Putamen (tissue), 1 donor: ENCODE data around the gene CBX8.

Experiments used
- DNase-seq: peaks from one replicate; pipeline ENCODE4 v3.0.0-alpha.2; 2016; ENCODE audit warnings: low spot score

Gene CBX8

DNA sequence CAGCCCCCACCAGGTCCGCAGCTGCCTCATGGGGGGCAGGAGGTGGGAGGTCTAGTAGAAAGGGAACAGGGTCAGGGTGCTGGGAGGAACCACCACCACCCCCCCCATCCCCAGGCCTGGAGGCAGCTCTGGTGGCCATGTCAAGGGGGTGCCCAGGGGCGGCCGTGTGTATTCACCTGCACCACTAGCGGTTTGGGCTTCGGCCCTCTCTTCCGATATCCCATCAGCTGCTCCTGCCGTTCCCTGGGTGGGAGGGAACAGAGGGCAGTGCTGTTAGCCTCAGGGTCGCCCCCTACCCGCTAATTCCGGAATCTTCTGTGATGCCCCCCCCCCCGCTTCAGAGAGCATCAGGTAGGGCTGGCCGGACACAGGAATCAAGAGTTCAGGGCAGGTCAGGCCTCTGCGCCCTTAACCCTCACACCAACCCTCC lies 38.6 kb upstream of the CBX8 start:
- DNase-seq = no peak

DNA sequence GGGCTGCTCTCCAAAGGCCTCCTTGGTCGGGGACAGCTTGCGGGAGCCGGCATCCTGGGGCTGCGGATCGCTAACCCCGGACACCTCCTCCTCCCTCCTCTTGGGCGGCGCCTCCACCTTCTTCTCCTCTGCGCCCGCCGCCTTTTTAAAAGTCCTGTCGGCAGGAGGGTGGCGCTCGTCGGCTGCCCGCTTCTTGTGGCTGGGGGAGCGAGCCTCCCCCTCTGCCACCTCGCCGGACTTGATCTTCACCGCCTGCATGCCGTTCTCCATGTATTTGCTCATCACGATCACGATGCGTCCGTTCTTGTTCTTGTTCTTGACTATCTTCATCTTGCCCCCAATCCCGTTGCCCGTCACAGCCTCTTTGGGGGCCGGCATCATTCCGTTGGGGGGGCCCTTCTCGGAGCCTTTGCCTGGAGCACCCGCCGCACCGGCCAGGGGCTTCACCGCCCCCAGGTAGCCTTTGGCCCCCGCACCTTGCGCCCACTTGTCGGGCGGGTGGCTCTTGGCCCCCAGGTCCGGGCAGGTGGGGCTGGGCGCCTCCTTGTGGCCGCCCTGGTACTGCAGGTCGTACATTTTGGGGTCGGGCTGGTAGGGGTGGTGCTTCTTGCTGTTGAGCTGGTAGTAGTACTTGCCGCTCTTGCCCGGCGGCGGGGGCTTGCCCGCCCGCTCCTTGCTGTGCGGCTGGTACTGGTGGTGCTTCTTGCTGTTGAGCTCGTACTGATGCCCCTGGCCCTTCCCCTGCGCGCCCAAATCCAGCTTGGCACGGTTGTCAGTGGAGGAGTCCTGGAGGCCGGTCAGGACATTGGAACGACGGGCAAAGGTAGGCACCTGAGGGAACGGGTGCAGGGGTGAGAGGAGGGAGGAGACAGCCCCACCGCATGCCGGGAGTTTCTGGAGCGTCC lies 37.9 kb upstream of the CBX8 start:
- DNase-seq = no peak

DNA sequence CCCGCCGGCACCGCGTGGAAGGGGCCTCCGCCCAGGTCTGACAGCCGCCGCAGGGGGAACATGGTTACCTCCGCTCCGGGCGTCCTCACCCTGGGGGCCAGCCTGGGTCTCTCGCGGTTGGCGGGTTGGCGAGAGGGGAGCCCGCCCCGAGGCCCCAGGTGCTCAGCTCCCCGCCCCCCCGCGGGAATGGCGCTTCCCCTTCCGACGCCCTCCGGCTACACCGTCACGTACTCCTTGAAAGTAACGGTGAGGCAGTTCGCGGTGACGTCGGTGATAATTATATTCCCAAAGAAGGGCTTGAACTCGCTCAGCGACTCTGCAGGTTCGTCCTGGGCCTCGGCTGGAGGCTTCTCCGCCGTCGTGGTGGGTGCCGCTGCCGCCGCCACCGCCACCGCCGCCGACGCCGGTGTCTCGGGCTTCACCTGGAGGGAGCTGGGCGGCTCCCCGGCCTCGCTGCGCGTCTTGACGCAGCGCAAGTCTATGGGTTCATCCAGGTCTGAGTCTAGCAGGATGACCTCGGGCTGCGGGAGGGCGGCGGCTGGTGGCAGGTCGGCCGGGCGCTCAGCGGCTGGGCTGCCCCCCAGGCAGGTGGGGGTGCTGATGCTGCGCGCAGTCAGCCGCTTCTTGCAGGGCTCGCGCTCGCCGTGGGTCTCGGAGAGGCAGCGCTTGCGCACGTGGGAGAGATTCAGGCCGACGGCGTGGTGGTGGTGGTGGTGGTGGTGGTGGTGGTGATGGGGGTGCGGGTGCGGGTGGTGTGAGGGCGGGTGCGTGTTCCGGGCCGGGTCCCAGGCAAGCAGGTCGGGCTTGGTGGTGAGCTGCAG lies 37.1 kb upstream of the CBX8 start:
- DNase-seq = no peak

DNA sequence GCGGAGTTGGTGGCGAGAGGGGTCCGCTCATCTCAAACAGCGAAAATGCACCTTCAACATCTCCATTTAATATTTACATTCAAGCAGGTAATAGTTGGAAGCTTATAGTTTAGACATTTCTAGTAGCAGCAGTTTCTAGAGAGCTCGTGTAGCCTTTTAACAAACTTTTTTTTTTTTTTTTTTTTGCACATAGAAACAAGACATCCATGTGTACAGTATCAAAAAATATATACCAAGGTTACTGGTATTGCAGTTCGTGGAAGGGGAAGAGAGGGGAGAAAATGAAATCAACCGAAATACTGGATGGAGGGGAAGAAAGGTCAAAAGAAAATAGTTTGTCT lies 36.2 kb upstream of the CBX8 start:
- DNase-seq = no peak

DNA sequence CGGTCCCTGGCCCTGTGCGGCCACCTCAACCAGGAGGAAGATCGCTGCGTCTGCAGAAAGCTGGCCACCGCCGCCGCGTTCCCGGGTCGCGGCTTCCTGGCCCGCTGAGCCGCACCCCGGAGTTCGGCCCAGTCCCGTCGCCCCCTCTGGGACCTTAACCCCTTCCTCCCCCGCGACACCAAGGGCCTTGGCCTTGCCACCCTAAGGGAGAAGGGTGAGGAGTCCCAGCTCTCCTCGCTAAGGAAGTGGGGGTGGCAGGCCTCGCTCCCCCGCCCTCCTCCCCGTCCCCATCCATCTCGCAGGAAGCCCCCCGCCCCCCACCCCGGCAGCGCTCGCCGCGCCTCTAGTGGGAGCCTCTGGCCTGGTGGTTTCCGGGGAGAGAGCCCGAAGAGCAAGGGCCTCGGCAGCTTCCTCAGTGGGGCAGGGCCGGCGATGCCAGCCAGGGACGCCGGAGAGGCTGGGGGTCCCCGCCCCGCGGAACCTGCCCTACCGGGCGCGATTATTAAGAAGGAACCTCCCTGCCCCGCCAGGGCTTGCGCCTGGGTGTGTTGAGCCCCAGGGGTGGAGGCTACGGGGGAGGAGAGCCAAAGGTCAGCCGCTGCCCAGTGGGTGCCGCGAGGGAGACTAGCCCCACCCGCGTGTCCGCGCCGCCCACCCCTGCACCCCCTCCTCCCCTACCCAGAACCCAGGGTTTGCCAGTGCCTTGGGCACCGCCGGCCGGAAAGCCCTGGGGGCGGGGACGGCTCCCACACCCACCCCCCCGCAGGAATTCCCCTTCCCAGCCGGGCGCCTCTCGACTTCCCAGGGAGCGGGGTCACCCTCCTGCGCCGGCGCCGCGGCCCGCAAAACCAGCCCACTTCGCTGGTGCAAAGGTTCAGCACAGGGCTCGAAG lies 35.6 kb upstream of the CBX8 start:
- no peak for DNase-seq

DNA sequence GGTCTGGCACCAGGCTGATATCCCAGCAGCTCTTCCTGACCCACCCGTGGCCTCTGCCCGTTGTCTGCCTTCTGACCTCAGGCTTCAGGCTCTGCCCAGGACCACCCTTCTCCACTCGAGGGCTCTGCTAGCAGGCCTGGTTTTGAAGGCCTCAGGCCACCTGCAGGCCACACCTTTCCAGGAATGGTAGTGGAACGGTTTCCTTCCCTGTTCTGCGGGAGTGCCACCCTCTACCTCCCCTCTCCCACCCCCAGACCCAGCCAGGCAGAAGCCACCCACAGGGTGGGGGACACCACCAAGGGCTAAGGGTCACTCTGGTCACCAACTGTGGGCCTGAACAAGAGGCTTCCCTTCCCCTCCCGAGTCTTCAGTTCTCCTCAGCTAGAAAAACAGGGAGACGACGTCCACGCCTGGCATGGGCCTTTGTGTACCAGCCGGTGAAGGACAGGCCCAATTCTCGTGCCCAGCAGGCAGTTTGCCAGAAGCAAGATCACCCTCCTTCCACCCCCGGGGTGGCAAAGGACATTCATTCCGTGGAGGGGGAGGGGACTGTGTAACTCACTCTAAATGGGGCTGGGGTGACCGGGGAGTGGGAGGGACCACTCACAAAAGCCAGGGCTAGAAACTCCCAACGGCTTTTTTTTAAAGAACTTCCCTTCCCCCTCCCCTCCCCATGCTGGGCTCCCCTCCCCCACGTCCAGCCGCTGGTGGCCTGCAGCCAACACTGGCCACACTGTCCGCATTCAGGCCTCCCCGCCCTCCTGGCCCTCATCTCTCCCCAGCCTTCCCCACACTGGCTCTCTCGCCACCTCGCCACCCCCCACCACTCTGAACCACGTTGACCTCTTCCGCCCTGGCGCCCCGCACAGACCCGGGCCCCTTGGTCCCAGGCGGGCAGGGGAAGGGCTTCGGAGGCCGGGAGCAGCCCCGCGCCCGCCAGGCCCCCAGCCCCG lies 34.7 kb upstream of the CBX8 start:
- peak; percentile 82 for DNase-seq

GRCh38 chr17:79830763-79831264 lies 33.9 kb upstream of the CBX8 start:
- DNase-seq = no peak

DNA sequence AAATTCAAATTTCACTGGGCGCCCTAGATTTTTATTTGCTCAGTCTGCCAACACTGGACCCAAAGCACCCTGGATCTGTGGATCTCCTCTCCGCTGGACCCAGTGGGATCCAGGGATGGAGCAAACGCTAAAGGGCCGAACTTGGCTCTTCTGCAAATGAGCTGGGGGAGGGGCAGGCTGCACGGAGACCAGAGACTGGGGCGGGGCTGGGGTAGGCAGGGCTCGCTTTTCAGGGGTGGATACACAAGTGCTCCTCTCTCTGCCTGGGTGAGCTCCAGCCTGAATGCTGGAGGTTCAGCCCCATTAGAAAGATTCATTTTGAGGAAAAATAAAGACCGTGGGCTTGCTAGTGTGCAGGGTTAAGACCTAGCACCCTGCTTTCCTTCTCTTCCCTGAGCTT lies 33.4 kb upstream of the CBX8 start:
- no peak for DNase-seq

GRCh38 chr17:79829457-79829856 lies 32.6 kb upstream of the CBX8 start:
- DNase-seq = no peak

DNA sequence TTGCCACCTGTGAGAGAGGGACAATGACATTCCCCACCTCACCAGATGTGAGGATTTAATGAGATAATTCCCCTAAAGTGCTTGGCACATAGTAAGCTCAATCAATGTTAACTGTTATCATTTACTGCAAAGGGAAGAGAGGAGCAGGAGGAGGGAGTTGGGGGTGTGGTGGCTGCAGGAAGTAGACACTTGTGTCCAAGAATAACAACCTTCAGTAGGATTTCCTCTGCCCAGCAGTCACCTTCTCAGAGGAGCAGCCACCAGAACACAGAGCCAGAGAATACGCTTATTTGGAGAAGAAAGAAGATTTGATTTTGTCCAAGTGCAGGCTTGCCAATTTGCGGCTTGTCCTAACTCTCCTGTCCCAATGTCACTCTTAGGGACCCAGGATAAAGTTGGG lies 32.1 kb upstream of the CBX8 start:
- DNase-seq = no peak

- no peak for DNase-seq
These were observed 30.1 kb upstream of the CBX8 start for GRCh38 chr17:79826841-79827578.

DNA sequence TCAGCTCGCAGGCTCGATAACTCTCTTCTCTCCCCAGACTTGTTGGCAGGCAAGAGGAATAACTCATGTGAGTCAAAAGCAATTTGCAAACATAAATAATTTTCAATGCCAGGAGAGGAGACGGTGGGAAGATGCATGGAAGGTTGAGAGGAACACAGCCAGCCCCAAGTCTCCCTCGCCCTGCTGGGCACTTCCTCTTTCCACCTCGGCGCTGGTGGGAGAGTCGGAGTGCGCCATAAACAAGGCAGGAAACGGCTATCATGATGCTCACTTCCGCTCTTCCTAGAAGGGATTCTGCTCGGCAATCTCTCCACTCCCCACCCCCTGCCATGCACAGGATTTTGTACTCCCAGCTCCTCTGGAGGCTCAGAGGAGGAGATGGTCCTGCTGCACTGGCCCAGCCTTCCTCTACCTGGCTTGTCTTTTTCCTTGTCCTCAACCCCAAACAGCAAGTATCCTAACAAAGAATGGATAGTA lies 29.4 kb upstream of the CBX8 start:
- DNase-seq = no peak

DNA sequence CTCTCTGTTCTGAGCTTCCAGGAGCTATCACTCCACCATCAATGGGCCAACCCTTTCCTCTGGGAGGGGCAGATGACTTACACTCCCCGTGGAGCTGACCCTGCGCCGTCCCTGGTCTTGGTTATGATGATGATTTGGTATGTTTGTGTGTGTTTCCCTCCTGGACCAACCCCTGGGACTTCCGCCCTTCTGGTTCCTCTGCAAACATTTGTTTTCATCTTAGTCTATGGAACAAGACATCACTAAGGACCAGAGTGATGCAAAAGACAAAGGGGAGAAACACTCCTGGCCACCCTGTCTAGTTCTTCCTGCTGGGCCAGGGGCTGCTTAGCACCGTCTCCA lies 28.7 kb upstream of the CBX8 start:
- no peak for DNase-seq

DNA sequence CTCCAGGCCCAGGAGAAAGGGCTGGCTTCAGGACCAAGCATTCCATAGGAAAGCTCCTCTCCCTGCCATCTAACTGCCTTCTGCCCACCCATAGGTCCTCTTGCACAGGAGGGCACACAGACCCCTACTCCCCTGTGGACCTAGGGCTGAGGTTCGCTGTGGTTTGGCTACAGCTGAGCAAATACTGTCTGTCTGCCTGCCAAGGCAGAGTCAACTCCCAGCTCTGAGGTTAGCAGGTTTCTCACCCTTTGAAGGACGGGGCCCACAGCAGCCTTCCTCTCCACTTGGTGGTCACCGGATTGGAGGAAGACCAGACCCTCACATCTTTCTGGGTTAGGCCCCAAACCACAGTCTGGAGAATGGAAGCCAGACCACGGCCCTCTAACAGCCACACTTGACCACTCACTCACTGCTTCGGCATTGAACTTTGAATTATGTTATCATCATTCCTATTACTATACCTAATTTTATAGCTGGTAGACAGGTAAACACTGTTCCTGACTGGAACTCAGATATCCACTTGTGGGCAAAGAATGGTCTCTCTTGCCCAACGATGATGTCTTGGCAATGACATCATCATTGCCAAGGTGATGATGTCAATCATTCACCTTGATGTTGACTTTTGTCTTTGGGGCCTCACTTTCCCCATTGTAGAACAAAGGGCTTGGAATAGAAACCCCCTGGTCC lies 28.2 kb upstream of the CBX8 start:
- DNase-seq = no peak

DNA sequence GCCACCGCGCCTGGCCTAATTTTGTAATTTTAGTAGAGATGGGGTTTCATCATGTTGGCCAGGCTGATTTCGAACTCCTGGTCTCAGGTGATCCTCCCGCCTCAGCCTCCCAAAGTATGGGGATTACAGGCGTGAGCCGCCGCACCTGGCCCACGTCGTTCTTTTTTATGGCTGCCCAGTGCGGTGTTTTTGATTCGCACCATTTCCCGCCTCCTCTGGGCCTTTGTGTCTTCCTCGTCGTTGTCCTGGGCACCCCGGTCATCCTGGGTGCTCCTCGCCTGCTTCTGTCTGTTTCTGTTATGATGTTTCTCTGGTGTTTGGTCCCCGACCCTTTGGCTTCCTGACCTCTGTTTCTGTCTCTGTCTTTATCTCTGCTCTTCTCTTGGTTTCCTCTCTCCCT lies 27.4 kb upstream of the CBX8 start:
- no peak for DNase-seq

DNA sequence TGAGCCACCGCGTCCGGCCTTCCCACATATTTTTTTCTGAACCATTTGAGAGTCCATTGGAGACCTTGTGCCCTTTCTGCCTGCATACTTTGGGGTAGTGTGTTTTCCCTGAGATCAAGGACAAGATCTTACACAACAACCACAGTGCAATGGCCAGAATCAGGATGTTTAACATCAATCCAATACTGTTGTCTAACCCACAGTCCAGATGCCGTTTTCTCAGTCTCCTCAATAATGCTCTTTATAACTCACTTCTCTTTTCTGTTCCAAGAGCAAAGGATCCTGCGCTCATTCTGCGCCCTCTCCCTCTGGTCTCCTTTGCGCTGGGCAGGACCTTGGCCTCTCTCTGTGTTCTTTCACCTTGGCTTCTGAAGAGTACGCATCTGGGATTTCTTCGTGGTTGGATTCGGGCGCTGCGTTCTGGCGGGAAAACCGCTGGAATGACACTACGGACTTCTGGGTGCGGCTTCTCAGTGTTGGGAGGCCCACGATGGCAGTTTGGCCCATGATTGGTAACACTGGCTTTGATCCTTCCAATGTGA lies 25.8 kb upstream of the CBX8 start:
- no peak for DNase-seq

DNA sequence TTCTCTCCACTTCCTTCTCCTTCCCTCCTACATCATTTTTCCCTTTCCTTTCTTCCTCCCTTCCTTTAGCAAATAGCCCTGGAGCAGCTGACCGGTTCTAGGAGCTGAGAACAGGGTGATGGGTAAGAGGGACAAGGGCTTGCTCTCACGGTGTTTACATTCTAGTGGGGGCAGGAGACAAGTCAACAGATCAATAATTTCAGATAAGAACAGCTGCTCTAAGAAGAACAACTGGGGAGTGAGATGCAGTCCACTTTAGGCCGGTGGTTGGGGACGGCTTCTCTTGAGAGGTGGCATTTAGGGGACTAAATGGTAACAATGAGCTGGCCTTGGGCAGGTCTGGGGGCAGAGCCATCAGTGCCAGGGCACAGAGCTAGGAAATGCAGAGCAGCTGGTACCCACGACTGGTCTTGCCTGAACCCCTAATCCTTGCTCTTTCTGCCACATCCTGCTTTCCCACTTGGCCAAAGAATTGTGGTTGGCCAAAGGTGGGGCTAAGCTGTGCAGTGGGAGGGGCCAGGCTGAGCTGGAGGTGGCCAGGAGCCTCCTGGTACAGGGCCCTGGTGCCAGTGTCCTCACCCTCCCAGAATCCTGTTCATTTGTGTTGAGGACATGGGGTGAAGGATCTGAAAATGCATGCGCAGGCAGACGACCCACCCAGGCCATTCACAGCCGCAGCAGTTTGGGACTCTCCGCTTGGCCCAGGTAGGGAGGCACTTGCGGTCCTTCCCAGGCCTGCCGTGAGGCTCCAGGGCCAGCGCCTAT lies 24.6 kb upstream of the CBX8 start:
- DNase-seq = no peak

DNA sequence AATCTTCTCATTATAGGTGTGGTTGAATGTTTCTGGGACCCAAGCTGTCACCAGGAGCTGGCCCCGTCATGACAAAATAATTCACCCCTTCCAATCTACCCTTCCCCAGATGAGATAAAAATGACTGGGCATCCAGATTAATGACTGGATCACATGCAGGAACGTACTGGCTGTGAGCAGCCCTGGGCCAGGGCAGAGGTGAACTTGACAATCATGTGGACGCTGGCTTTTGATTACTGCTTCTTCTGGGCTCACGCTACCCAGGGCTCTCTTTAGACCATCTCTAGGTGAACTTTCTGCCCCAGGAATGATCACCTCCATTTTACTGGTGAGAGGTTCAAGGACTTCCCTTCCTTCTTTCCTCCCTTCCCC lies 24.1 kb upstream of the CBX8 start:
- no peak for DNase-seq
